HPDE6-E6E7 (cell line): ENCODE data around the gene ZBTB5.
"Not testable (repeated sequence)": the region's sequence is repeated elsewhere in the genome, so short reads cannot be mapped to it uniquely, and the experiment has no call there.

Source experiments
- DNase-seq: peaks from one replicate; pipeline ENCODE4 v3.0.0; 2011; ENCODE audit warnings: missing footprints; ENCODE audit errors: extremely low spot score

The ZBTB5 gene

GRCh38 chr9:37465249-37466036 lies at the start of gene ZBTB5:
TSS of gene ZBTB5 (minus strand) at chr9:37465450. CDS start at chr9:37442551, 22,899 bp downstream.
- DNase-seq = peak; percentile 95

GRCh38 chr9:37514999-37515398 lies 49.7 kb upstream of the ZBTB5 start:
- DNase-seq = no peak

GRCh38 chr9:37514415-37514814 lies 49.2 kb upstream of the ZBTB5 start:
- not testable (repeated sequence) for DNase-seq

- no peak for DNase-seq
Measured at GRCh38 chr9:37512437-37512836, 47.2 kb upstream of the ZBTB5 start.

GRCh38 chr9:37511016-37512010 lies 46.1 kb upstream of the ZBTB5 start:
- no peak for DNase-seq

- not testable (repeated sequence) for DNase-seq
Measured at GRCh38 chr9:37510053-37510452, 44.8 kb upstream of the ZBTB5 start.

GRCh38 chr9:37509536-37509935 lies 44.3 kb upstream of the ZBTB5 start:
- DNase-seq = no peak

GRCh38 chr9:37508834-37509206 lies 43.6 kb upstream of the ZBTB5 start:
- DNase-seq = no peak

GRCh38 chr9:37508135-37508833 lies 43.0 kb upstream of the ZBTB5 start:
- no peak for DNase-seq

GRCh38 chr9:37507566-37508134 lies 42.4 kb upstream of the ZBTB5 start:
- DNase-seq = no peak

GRCh38 chr9:37504605-37505004 lies 39.4 kb upstream of the ZBTB5 start:
- no peak for DNase-seq

- DNase-seq = no peak
Measured at GRCh38 chr9:37503736-37504135, 38.5 kb upstream of the ZBTB5 start.

GRCh38 chr9:37501957-37502596 lies 36.8 kb upstream of the ZBTB5 start:
- DNase-seq = no peak

GRCh38 chr9:37499297-37499696 lies 34.0 kb upstream of the ZBTB5 start:
- DNase-seq = no peak

- no peak for DNase-seq
Measured at GRCh38 chr9:37498457-37498856, 33.2 kb upstream of the ZBTB5 start.

- DNase-seq = no peak
Measured at GRCh38 chr9:37497320-37497719, 32.1 kb upstream of the ZBTB5 start.

GRCh38 chr9:37496020-37496419 lies 30.8 kb upstream of the ZBTB5 start:
- no peak for DNase-seq

- DNase-seq = no peak
Measured at GRCh38 chr9:37495571-37495970, 30.3 kb upstream of the ZBTB5 start.

- DNase-seq = no peak
Measured at GRCh38 chr9:37491939-37492338, 26.7 kb upstream of the ZBTB5 start.

- peak; percentile 19 for DNase-seq
Measured at GRCh38 chr9:37486616-37487548, 21.6 kb upstream of the ZBTB5 start.
